Neutrophil (primary cell): ENCODE measurements around the gene OAF.

ENCODE experiments used
- H3K27ac ChIP-seq: fragments of 200-600 bp; sonication (generic); 2 replicates; pipeline ENCODE4 v1.5.1; 2016; ENCODE audit warnings: mild to moderate bottlenecking, moderate library complexity
- H3K27me3 ChIP-seq: fragments of 200-600 bp; sonication (generic); 2 replicates; pipeline ENCODE4 v1.6.0; 2016; ENCODE audit warnings: mild to moderate bottlenecking
- H3K36me3 ChIP-seq: fragments of 200-600 bp; sonication (generic); 2 replicates; pipeline ENCODE4 v1.5.1; 2017
- H3K4me1 ChIP-seq, 2 experiments: fragments of 200-600 bp in 1 of 2; sonication (generic) in 1 of 2; 1 replicate in 1 of 2; 2 replicates in 1 of 2; pipeline versions ENCODE4 v1.5.1 to v1.6.1; 2013 to 2016; ENCODE audit warnings: low read depth in 1 of 2, low read length in 1 of 2, mild to moderate bottlenecking in 1 of 2, moderate library complexity in 1 of 2; ENCODE audit not compliant: control insufficient read depth in 1 of 2, insufficient read depth in 1 of 2
- H3K4me3 ChIP-seq, 2 experiments: fragments of 200-600 bp in 1 of 2; sonication (generic) in 1 of 2; 1 replicate in 1 of 2; 2 replicates in 1 of 2; pipeline ENCODE4 v1.5.1; 2013 to 2016; ENCODE audit warnings: low read depth in 1 of 2, low read length in 1 of 2, mild to moderate bottlenecking in 1 of 2, moderate library complexity in 1 of 2
- H3K9me3 ChIP-seq: fragments of 200-600 bp; sonication (generic); 2 replicates; pipeline ENCODE4 v1.5.1; 2016
- CTCF ChIP-seq: fragments of 200-600 bp; sonication (generic); IDR thresholded peaks from 2 replicates; pipeline ENCODE4 v1.5.1; 2016; ENCODE audit warnings: antibody characterized with exemption

Gene OAF

GRCh38 chr11:120169981-120170698 is 40.7 kb upstream of the OAF start:
- Histone ChIP-seq H3K36me3 (no peaks in the 10 kb centered on the region), H3K9me3 (no peaks in the 10 kb centered on the region), H3K27ac (no peak overlapping the region), H3K4me1 (peaks cover 6 to 7% of the 10 kb centered on the region in 2 experiments), H3K27me3 (peaks cover 100% of the 10 kb centered on the region), H3K4me3 (no peak overlapping the region)
- no peak for TF ChIP-seq CTCF

- Histone ChIP-seq H3K4me3 (no peak overlapping the region), H3K36me3 (no peaks in the 10 kb centered on the region), H3K9me3 (no peaks in the 10 kb centered on the region), H3K4me1 (peaks cover 6 to 7% of the 10 kb centered on the region in 2 experiments), H3K27ac (no peak overlapping the region), H3K27me3 (peaks cover 98% of the 10 kb centered on the region)
- TF ChIP-seq CTCF, result no peak
Measured at GRCh38 chr11:120170741-120171261, 40.0 kb upstream of the OAF start.

- no peaks in the 10 kb centered on the region for H3K36me3 ChIP-seq
- H3K4me3 ChIP-seq, result no peak overlapping the region
- H3K27ac ChIP-seq, result no peak overlapping the region
- no peaks in the 10 kb centered on the region for H3K9me3 ChIP-seq
- H3K4me1 ChIP-seq, result peaks cover 6 to 7% of the 10 kb centered on the region in 2 experiments
- H3K27me3 ChIP-seq, result peaks cover 83% of the 10 kb centered on the region
- no peak for TF ChIP-seq CTCF
Measured at GRCh38 chr11:120172054-120172911, 38.5 kb upstream of the OAF start.

GRCh38 chr11:120173019-120173705 is 37.7 kb upstream of the OAF start:
- TF ChIP-seq CTCF, result no peak
- Histone ChIP-seq H3K27me3 (peaks cover 74% of the 10 kb centered on the region), H3K4me1 (peaks cover 6 to 7% of the 10 kb centered on the region in 2 experiments), H3K27ac (no peak overlapping the region), H3K9me3 (no peaks in the 10 kb centered on the region), H3K4me3 (no peak overlapping the region), H3K36me3 (no peaks in the 10 kb centered on the region)

- peaks cover 68% of the 10 kb centered on the region for H3K27me3 ChIP-seq
- TF ChIP-seq CTCF, result no peak
Measured at GRCh38 chr11:120173807-120174206, 37.0 kb upstream of the OAF start.

More at GRCh38 chr11:120173807-120174206, 37.0 kb upstream of the OAF start:
- Histone ChIP-seq H3K4me3 (no peak overlapping the region), H3K27ac (no peak overlapping the region), H3K4me1 (peaks cover 5 to 6% of the 10 kb centered on the region in 2 experiments), H3K36me3 (no peaks in the 10 kb centered on the region), H3K9me3 (no peaks in the 10 kb centered on the region)
